Fibroblast of upper back skin (primary cell): ENCODE results near the gene ZBP1.
"Not testable (repeated sequence)": the region's sequence is repeated elsewhere in the genome, so short reads cannot be mapped to it uniquely, and the experiment has no call there.

ENCODE experiments used
- DNase-seq: peaks from one replicate; pipeline ENCODE4 v3.0.0-alpha.2; 2013

ZBP1 gene

DNA sequence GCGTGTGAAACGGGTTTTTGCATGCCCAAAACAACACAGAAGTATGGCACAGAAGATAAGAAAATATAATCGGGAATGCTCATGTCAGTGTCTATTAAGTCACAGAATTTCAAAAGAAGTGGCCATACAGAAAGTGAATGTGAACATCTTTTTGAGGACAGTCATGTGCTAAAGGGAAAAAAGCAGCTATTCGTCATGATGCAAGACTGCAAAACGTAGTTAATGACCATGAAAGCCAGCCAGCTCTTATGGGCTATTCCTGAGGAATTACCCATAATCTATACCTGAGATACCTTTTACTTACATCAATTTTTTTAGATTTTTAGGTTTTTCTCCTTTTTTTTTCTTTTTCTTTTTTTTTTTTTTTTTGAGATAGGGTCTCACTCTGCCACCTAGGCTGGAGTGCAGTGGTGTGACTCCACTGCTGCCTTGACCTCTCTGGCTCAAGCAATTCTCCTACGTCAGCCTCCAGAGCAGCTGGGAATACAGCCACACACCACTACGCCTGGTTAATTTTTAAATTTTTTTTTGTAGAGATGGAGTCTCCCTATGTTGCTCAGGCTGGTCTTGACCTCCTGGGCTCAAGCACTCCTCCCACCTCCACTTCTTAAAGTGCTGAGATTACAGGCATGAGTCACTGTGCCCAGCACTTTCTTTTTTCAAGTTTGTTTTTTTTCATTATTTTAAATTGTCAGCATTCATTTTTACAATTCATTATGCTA lies 18.1 kb upstream of the ZBP1 start:
- DNase-seq = no peak

DNA sequence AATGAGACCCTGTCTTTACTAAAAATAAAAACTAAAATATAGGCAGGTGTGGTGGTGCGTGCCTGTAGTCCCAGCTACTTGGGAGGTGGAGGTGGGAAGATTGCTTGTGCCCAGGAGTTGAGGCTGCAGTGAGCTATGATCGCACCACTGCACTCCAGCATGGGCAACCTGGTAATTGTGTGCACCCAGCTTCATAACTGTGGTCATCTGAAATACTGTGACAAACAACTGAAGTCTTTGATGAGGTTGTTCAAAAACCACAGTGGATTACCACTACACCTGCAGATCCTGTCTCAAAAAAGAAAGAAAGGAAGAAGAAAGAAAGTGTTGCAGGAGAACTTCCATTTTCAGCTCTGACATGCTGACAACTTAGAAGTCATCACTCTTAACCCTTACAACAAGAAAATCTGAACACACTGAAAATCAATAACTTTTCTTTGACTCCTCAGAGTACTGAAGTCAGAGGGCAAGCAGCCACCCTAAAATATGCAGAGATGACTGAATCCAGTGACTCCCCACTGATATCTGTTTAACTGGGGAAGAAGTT lies 13.8 kb upstream of the ZBP1 start:
- no peak for DNase-seq

DNA sequence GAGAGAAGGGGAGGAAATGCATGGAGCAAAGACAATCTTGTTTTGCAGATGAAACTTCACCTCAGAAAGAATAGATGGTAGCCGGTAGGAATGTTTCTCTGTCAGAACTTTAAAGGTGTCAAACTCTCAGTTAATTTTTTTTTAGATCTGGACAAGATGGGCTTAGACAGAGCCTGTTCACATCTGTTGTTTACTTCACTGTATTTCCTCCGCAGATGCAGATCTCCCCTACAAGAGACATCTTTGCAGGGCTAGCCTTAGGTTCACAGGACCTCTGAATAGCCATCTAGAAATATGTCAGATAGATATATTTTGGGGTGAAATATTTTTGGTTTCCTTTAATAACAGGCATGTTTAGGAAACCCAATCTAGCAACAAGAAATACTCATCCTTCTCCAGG lies 12.1 kb upstream of the ZBP1 start:
- DNase-seq = no peak

DNA sequence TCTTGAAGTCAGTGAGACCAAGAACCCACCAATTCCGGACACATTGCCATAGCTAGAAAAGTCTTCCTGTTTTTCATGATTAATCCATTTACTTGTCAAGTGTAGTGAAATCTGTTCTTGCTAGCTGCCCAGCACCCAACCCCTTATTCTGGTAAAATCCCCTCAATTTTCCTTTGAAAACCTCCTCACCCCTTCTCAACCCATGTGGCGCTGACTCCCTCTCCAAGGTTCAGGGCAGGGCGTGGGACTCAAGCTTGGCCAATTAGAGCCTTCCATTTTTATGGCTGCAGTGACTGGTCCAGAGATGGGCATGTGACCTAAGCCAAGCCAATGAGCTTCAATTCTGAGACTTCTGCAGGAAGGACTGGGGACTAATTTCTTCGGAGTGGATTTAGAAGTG lies 9.8 kb upstream of the ZBP1 start:
- no peak for DNase-seq

DNA sequence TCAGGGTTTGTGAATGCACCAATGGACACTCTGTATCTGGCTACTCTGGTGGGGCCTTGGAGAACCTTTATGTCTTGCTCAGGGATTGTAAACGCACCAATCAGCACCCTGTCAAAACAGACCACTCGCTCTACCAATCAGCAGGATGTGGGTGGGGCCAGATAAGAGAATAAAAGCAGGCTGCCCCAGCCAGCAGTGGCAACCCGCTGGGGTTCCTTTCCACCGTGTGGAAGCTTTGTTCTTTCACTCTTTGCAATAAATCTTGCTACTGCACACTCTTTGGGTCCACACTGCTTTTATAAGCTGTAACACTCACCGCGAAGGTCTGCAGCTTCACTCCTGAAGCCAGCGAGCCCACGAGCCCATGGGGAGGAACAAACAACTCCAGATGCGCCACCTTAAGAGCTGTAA lies 9.3 kb upstream of the ZBP1 start:
- DNase-seq = not testable (repeated sequence)

DNA sequence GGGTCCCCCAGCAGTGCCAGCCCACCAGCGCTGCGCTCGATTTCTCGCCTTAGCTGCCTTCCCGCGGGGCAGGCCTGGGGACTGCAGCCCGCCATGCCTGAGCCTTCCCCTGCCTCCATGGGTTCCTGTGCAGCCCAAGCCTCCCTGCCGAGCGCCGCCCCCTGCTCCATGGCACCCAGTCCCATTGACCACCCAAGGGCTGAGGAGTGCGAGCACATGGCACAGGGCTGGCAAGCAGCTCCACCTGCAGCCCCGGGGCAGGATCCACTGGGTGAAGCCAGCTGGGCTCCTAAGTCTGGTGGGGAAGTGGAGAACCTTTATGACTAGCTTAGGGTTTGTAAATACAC lies 8.7 kb upstream of the ZBP1 start:
- not testable (repeated sequence) for DNase-seq

DNA sequence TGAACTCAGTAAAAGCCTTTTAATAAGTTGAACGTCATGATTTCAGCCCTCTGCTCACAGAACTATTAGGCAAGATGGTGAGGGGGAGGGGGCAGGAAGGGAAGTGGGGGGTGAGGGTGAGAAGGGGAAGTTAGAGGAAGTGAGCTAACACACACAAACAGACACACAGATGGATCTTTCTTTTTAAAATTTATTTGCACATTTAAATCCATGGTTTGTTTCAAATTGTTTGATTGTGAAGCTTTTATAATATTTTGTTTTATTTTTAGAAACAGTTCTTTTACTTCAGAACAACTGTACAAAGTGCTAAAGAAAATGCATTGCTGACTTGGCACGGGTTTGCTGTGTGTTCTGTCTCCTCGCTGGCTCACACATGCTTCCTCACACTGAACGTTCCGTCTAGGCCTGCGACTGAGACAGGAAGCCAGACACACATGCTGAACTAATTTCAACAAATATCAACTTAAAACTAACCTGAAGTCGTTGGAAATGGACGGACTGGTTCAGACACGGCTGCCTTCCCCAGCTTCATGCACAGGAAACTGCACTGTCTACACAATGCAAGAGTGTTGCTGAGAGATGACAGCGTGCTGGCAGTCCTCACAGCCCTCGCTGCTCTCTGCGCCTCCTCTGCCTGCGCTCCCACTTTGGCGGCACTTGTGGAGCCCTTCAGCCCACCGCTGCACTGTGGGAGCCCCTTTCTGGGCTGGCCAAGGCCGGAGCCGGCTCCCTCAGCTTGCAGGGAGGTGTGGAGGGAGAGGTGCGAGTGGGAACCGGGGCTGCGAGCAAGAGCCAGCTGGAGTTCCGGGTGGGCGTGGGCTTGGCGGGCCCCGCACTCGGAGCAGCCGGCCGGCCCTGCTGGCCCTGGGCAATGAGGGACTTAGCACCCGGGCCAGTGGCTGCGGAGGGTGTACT lies 8.1 kb upstream of the ZBP1 start:
- peak; percentile 70 for DNase-seq

DNA sequence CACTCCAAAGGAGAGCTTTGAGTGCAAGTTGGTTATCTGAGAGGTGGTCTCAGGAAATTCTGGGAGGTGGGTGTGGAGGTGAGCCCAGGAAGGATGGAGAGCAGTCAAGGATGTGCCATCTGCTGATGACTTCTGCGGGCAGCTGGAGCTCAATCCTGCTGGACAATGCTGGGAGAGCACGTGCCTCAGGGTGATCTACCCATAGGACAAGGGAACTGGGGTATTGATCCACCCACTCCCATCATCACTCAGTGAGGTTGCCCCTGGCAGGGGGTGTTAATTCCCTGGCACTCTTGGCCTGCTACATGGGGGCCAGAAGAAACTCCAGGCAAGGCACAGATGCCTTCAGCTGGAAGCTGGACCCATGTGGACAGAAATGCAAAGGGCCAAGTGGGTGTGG lies 7.1 kb upstream of the ZBP1 start:
- no peak for DNase-seq

DNA sequence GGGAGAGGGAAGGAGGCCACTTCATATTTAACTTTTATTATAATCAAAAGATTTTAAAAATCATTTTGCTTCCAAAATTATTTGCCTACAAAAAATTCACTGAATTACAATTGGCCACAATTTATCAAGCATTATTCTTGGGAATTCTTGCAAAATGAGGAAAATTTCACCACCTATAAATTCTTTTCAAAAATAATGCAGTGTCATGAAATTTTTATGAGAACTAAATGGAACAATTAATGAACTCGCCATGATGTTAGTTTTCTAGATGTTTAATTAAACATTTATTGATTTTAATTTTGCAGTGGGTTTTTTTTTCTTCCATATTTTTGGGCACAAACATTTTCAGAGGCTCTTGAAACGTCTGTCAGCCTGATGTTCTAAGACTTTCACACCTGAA lies 5.8 kb upstream of the ZBP1 start:
- no peak for DNase-seq

DNA sequence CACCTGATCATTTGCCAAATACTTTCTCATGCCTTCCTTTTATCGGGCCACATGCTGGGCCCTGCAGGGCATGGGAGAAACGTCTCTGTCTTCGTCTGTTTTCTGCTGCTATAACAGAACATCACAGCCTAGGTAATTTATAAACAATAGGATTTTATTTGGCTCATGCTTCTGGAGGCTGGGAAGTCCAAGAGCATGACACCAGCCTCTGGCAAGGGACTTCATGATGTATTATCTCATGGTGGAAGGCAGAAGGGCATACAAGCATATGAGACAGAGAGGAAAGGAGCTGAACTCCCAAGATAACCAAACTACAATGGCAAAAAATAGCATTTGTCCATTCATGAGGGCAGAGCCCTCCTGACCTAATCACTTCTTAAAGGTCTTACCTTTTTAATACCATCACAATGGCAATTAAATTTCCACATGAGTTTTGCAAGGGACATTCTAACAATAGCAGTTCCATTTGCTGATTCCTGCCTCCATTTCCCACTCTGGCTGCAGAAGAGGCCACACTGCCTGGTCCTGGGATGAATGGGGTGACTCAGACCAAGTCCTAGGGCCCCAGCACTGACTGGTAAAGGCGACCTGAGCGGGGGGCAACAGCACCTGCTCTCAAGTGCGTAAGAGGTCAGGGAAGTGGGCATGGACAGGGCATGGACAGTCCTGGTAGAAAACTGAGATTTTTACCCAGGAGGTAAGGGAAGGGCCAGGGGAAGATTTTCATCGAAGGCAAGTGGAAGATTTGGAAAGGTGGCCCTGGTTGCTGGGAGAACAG lies 5.1 kb upstream of the ZBP1 start:
- DNase-seq = no peak

DNA sequence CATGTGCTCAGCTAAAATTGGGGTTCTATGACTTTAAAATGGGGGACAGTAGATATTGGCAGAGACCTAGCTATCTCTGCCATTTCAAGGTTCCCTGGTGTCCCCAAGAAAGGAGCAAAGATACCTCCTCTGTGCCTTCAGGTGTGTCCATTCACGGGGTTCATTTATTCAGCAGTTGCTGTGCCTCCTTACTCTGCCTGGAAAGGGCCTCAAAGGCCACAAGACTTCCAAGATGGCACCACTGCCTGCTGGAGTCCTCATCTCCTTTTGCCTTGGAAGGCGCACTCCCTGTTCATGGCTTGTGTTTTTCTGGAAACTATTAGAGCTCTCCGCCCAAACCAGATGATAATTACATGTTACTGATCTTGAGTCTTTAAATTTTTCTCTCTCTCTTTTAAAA lies 3.9 kb upstream of the ZBP1 start:
- DNase-seq = no peak

DNA sequence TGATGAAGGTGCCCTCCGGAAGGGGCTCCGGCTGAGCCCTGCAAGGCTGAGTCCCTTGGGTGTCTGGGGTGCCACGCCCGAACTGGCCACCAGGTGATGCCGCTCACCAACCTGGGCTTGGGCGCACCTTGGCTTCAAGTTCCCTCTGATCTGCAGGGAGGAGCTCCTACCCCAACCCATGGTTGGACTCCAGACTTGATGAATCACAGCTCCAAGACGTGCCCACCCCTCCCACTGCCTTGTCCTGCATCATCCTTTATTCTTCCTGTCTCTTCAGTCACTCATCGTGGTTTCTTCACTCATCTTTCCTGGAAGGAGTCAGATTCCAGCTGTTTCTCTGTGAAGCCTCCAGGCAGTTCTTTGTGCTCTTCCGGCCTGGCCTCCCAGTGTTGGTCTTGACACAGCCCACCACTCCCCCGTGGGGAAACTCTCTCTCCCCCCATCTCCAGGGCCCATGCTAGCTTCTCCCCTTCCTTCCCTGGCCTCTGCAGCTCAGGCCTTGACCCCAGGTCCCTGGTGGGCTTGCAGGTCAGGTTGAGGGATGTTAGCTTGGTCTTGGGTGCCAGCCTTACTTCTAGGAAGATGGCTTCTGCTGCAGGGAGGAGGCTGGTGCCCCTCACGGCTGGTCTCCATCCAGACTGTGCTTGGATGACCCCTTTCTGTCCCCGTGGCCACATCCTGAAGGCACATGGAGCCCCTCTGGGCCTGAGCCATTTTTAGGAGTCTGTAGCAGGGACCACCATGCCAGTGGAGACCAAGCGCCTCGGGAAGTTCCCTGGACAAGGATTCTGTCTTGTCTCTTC lies 2.6 kb upstream of the ZBP1 start:
- DNase-seq = peak; percentile 84

DNA sequence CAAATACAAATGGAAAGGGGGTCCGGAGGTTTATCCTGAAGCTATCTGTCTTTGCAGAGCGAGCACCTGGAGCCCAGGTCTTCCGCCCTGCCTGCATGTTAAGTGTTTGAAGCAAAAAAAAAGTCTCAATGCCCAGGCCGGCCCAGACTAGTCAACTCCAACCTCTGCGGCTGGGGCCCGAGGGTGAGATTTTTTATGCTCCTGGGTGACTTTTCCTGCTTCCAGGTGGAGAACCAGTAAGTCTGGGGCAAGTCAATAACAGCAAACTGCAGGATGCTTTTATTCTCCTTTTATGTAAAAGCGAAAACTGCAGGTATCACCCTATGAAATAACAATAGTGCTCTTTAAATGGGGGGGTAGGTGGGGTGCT lies 2.0 kb upstream of the ZBP1 start:
- no peak for DNase-seq

DNA sequence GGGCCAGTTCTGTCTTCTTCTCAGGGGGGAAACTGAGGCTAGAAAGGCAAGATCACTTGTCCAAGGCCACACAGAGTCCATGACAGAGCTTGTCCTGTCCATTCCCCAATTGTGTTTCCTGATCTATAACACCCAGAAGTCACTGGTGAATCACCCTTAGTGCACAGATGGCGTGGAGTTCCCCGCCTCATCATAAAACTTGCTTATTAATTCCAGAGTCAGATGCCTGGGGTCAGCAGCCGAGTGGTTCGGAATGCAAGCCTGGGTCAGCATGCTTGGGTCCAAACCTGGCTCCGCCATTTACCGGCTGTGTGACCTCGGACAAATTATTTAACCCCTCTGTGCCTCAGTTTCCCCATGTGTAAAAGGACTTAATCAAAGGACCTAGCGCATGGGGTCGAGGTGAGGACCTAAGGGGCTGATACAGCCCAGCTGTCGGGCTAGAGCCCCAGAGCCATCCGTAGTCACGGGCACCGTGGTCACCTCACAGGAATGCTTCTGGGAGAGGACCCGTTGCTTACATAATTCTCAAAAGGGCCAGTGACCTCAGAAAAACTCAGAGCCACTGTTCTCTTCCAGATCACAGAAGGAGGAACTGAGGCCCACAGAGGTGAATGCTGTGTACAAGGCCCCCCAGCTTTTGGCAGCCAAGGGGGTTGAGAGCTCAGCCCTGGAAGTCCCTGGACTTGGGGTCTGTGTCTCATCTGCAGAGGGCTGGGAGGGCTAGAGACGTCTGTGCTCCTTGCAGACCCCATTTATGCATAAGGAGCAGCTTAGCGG lies 1.4 kb upstream of the ZBP1 start:
- no peak for DNase-seq

DNA sequence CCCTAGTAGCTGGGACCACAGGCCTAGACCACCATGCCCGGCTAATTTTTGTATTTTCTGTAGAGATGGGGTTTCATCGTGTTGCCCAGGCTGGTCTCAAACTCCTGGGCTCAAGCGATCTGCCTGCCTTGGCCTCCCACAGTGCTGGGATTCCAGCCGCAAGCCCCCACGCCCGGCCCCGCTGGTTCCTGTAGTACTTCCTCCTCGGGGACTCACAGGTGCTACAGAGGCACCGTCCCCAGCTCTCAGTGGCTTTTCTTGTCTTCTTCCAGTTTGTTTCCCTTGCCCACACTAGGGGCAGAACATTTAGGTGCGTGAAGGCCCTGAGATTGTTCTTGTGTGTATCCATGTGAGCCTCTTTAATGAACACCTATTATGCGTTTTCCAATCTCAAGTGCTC lies 773 bp upstream of the ZBP1 start:
- DNase-seq = no peak

DNA sequence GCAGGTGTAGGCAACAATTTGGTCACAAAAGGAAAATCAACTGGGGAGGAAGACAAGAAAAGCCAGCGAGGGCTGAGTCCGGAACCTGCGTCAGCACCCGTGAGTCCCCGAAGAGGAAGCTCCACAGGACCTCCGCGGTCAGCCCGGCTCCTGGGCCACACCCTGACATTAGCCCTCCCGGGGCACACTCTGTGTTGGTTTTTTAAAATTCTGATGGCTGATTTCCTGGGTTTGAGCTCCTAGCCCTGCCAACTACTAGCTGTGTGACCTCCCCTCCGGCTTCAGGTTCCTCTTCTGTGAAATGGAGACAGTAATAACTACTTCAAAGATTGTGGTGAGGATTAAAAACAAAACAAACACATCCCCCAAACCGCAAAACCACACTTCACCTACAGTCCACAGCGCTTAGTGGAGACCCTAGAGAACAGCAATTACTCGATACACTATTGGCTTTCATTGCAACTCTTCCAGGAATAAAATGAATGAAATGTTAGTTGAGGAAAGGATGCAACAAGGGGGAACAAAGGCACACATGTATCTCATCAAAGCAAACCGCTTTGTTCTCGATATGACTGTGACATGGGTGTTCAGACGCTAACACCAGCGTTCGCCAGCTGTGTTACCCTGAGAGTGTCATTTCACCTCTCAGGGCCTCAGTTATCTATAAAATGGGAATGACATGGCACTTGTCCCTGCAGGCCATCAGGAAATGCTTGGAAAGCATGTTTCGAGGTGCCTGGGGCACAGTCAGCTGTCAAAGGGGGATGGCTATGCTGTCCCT lies 985 bp downstream of the ZBP1 start:
- no peak for DNase-seq

DNA sequence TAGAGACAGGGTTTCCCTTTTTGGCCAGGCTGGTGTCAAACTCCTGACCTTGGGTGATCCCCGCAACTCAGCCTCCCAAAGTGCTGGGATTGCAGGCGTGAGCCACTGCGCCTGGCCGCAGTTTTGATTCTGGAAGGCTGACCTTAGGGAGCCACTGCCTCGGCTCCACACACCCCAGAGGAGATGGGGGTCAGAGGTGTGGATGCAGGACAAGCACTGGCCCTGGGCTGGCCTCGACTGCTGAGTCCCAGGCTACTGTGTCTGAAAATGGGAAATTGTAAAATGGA lies 1.5 kb downstream of the ZBP1 start:
- DNase-seq = no peak

DNA sequence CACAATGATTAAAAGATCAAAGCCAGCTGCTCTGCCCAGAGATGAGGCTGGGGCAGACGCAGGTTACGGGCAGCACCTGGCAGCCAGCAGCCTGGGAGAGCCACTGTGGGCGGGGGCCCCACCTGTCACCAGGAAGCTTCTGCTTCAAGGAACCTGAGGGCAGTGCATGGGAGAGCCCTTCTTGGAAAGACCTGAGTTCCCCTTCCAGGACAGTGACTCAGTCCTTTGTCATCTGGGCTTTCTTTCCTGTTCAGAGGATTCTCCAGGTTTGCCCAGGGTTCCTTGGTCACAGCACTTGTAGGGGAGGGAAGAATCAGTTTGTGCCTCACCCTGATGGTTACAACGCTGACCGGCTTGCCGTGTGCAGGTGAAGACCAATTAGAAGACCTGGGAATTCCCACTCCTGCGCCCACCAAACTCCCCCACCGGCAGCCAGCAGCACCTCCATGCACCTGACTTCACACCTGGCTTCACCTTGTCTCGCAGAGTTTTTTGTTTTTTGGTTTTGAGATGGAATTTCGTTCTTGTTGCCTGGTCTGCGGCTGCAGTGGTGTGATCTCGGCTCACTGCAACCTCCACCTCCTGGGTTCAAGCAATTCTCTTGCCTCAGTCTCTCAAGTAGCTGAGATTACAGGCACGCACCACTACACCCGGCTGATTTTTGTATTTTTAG lies 2.0 kb downstream of the ZBP1 start:
- no peak for DNase-seq

DNA sequence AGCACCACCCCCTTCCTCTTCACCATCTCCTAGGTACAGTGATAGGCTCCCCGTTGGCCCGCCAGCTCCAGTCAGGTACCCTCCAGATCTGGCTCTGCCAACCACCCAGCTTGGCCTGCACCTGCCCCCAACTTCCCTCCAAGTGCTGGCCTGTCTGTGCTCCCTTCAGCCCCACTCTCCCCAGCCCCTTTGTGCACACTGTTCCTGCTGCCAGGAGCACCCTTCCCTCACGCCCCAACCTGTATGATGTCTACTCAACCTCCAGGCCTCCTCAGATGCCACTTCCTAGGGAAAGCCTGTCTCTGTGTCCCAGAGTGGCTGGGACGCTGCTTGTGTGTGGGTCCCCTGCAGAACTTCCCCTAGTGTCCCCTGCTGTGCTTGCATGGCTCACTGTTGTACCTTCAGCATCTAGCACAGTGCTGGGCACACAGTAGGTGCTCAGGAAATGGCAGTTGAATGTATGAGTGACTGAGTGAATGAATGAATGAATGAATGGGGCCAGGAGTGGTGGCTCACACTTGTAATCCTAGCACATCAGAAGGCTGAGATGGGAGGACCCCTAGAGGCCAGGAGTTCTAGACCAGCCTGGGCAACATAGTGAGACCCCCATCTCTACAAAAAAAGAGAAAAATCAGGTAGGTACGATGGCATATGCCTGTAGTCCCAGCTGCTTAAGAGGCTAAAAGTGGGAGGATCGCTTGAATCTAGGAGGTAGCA lies 3.0 kb downstream of the ZBP1 start:
- no peak for DNase-seq
